Endodermal cell (in vitro differentiated cells): ENCODE measurements around the gene ADCY4. TPM values are rescaled to one million over a fixed set of nuclear protein-coding genes. Genes with fewer than 3 reads are reported as not detected.

Source experiments
- DNase-seq: peaks from one replicate; pipeline ENCODE4 v3.0.0-alpha.2; 2017
- H3K27ac ChIP-seq: 2 replicates; pipeline ENCODE4 v1.5.1; 2013; ENCODE audit warnings: mild to moderate bottlenecking, low read depth, low read length, moderate library complexity
- H3K27me3 ChIP-seq: 2 replicates; pipeline ENCODE4 v1.6.1; 2013; ENCODE audit warnings: mild to moderate bottlenecking, low read length, moderate library complexity; ENCODE audit not compliant: insufficient read depth, control insufficient read depth, poor library complexity, severe bottlenecking
- H3K36me3 ChIP-seq: 2 replicates; pipeline ENCODE4 v1.7.0; 2013; ENCODE audit warnings: mild to moderate bottlenecking, low read length, moderate library complexity; ENCODE audit not compliant: control insufficient read depth, insufficient read depth
- H3K4me1 ChIP-seq: one replicate; pipeline ENCODE4 v1.7.0; 2013; ENCODE audit warnings: low read length; ENCODE audit not compliant: control insufficient read depth, insufficient read depth
- H3K4me3 ChIP-seq: 2 replicates; pipeline ENCODE4 v1.5.1; 2013; ENCODE audit warnings: mild to moderate bottlenecking, low read length, moderate library complexity
- H3K9ac ChIP-seq: 2 replicates; pipeline ENCODE4 v1.6.1; 2013; ENCODE audit warnings: mild to moderate bottlenecking, low read length, moderate library complexity; ENCODE audit not compliant: poor library complexity, severe bottlenecking; ENCODE audit errors: extremely low read depth
- H3K9me3 ChIP-seq: 2 replicates; pipeline ENCODE4 v1.6.1; 2013; ENCODE audit warnings: mild to moderate bottlenecking, low read length, moderate library complexity; ENCODE audit not compliant: control insufficient read depth
- H3K27ac Mint-ChIP-seq: 2 replicates; pipeline ENCODE4 v1.8.0; 2020; ENCODE audit warnings: mixed read lengths
- H3K27me3 Mint-ChIP-seq: 2 replicates; pipeline ENCODE4 v1.8.0; 2021; ENCODE audit warnings: mild to moderate bottlenecking, mixed read lengths; ENCODE audit not compliant: insufficient read depth
- H3K36me3 Mint-ChIP-seq: 2 replicates; pipeline ENCODE4 v1.8.0; 2020; ENCODE audit warnings: low read depth, mixed read lengths
- H3K4me1 Mint-ChIP-seq: 2 replicates; pipeline ENCODE4 v1.8.0; 2020; ENCODE audit warnings: mixed read lengths
- H3K4me3 Mint-ChIP-seq: 2 replicates; pipeline ENCODE4 v1.8.0; 2020; ENCODE audit warnings: mild to moderate bottlenecking, moderate library complexity, mixed read lengths
- H3K9me3 Mint-ChIP-seq: 2 replicates; pipeline ENCODE4 v1.8.0; 2020; ENCODE audit warnings: mild to moderate bottlenecking, mixed read lengths
- CTCF ChIP-seq: fragments of 200-600 bp; sonication (generic); conservative IDR thresholded peaks from 2 replicates; pipeline ENCODE4 v1.5.0; 2021; ENCODE audit warnings: antibody characterized with exemption, mild to moderate bottlenecking
- WGBS, 2 experiments: methylation state at CpG; one replicate each; pipeline versions ENCODE4 v1.1.5 to v1.1.7; 2013; ENCODE audit warnings: missing lambda C conversion rate in 2 of 2, mixed read lengths in 1 of 2; ENCODE audit not compliant: insufficient coverage in 1 of 2, insufficient read length in 1 of 2; 5-methylcytosine and 5-hydroxymethylcytosine counted together
- total RNA-seq, 2 donors: library from RNA; stranded (reverse); fragmentation: NEBNext Ultra II Directional in 1 of 2; extraction: Animal tissue kit (Norgen Biotek cat#: 25700) in 1 of 2; gene quantifications; 2 replicates in 1 of 2; 3 replicates in 1 of 2; pipeline ENCODE4 v1.2.1, GENCODE V29; 2021

Gene ADCY4
- total RNA-seq, 2 donors from 2014 or later = not detected

- no peak overlapping the region for H3K9ac ChIP-seq
- no peak overlapping the region for H3K4me3 ChIP-seq
- Mint-ChIP-seq H3K4me3 (no peak overlapping the region), H3K36me3 (peaks cover 28% of the 10 kb centered on the region), H3K27me3 (no peaks in the 10 kb centered on the region), H3K9me3 (no peaks in the 10 kb centered on the region), H3K27ac (no peak overlapping the region), H3K4me1 (peaks cover 5% of the 10 kb centered on the region)
- no peak overlapping the region for H3K27ac ChIP-seq
- no peaks in the 10 kb centered on the region for H3K9me3 ChIP-seq
- no peaks in the 10 kb centered on the region for H3K27me3 ChIP-seq
- H3K4me1 ChIP-seq = no peaks in the 10 kb centered on the region
- WGBS, 2 experiments = 94% methylated on average over 1 of the region's 2 CpGs; no CpG with 5 or more reads in 1 of the 2 experiments
- TF ChIP-seq CTCF = no peak
- DNase-seq = no peak
- H3K36me3 ChIP-seq = peaks cover 33% of the 10 kb centered on the region
These were observed 41.3 kb downstream of the ADCY4 start for GRCh38 chr14:24293525-24293924.

- WGBS, 2 experiments = 95 to 96% methylated on average over 9 to 11 of the region's 11 CpGs
- Mint-ChIP-seq H3K27ac (no peak overlapping the region), H3K4me3 (no peak overlapping the region), H3K36me3 (peaks cover 28% of the 10 kb centered on the region), H3K27me3 (no peaks in the 10 kb centered on the region), H3K9me3 (no peaks in the 10 kb centered on the region), H3K4me1 (no peaks in the 10 kb centered on the region)
- no peaks in the 10 kb centered on the region for H3K27me3 ChIP-seq
- peaks cover 33% of the 10 kb centered on the region for H3K36me3 ChIP-seq
- no peak for DNase-seq
- H3K9me3 ChIP-seq = no peaks in the 10 kb centered on the region
- no peak overlapping the region for H3K4me3 ChIP-seq
- no peak for TF ChIP-seq CTCF
- no peaks in the 10 kb centered on the region for H3K4me1 ChIP-seq
- no peak overlapping the region for H3K27ac ChIP-seq
- H3K9ac ChIP-seq = no peak overlapping the region
These were observed 42.6 kb downstream of the ADCY4 start for GRCh38 chr14:24292118-24292807.

- 87% methylated on average over 3 of the region's 3 CpGs; no CpG with 5 or more reads in 1 of the 2 experiments for WGBS, 2 experiments
- Histone ChIP-seq H3K4me1 (no peaks in the 10 kb centered on the region), H3K9ac (no peak overlapping the region), H3K36me3 (peaks cover 33% of the 10 kb centered on the region), H3K9me3 (no peaks in the 10 kb centered on the region), H3K27ac (no peak overlapping the region), H3K4me3 (no peak overlapping the region), H3K27me3 (no peaks in the 10 kb centered on the region)
- no peak overlapping the region for H3K27ac Mint-ChIP-seq
- no peak overlapping the region for H3K4me3 Mint-ChIP-seq
- H3K36me3 Mint-ChIP-seq = peaks cover 28% of the 10 kb centered on the region
- no peak for TF ChIP-seq CTCF
- no peaks in the 10 kb centered on the region for H3K9me3 Mint-ChIP-seq
- H3K27me3 Mint-ChIP-seq = no peaks in the 10 kb centered on the region
- no peak for DNase-seq
- H3K4me1 Mint-ChIP-seq = no peaks in the 10 kb centered on the region
These were observed 43.3 kb downstream of the ADCY4 start for GRCh38 chr14:24291446-24292117.
